ENCODE results near the gene TEX11.

Gene TEX11

DNA sequence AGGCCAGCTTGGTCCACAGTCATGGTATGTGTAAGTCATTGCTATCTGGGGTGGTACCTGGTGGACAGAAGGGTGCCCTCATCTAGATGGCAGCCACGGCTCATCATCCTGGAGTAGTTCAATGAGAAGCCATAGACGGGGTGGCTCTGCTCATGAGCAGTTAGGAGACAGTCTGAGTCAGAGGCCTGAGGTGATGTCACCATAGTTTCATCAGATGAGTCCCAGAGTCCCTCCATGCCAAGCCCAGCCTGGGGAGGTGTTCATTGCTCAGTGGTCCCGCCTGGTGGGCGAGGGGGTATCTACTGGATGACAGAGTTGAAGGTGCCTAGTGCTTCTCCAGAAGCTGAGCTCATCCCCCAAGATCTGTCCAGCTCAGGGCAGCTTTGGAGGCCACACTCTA is 414.1 kb downstream of the TEX11 start:
- no peak for DNase-seq (ENCODE audit: low read depth)

DNA sequence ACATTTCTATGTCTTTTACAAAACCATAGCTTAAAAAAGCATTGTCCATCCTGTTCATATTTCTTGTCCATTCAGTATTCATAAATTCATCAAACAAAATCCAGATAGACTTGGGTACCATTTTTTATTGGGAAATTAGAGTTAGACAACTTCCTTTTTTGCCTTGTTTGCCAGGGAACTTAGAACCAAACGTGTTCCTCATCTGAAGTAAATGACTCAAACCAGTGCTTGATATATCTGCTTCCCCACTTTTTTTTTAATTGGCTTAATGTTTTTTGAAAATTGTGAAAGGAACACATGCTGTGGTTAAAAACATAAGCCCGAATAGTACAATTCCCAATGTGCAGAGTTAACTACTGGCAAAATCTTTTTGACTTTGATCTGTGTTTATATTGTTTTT is 419.7 kb downstream of the TEX11 start:
- no peak for DNase-seq (ENCODE audit: low read depth)

DNA sequence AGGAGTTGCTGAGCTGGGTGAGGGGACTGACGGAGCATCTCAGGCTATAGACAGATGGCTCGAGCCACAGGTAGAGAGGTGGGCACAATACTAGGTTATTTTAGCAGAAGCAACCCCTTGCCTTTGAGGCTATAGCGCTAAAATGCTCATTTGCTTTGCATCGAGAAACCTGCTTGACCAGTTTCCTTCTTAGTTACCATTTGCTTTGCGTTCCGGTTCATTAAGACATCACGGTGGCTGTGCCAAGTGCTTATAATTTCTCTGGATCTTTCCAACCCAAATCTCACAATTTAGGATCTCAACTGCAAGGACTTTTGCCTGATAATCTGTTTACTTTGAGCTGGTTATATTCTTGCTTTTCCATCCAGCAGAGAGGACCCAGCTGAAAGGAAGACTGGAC is 423.0 kb downstream of the TEX11 start:
- DNase-seq (ENCODE audit: low read depth) = no peak

DNA sequence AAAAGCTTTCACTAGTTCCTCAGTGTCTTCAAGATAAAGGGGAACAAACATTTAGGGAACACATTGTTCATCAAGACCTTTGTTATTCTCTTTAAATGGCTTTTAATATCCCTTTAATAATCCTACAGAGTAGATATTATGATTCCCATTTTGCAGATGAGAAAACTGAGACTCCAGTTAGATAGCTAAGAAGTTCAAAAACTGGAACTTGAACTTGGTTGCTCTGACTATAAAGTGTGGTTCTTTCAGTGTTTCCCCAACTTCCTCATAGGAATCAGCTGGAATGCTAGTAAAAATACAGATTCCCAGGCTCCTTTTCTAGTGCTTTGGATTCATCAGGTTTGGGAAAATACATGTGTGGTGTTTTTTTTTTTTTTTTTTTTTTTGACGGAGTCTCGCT is 426.2 kb downstream of the TEX11 start:
- DNase-seq (ENCODE audit: low read depth) = no peak

DNA sequence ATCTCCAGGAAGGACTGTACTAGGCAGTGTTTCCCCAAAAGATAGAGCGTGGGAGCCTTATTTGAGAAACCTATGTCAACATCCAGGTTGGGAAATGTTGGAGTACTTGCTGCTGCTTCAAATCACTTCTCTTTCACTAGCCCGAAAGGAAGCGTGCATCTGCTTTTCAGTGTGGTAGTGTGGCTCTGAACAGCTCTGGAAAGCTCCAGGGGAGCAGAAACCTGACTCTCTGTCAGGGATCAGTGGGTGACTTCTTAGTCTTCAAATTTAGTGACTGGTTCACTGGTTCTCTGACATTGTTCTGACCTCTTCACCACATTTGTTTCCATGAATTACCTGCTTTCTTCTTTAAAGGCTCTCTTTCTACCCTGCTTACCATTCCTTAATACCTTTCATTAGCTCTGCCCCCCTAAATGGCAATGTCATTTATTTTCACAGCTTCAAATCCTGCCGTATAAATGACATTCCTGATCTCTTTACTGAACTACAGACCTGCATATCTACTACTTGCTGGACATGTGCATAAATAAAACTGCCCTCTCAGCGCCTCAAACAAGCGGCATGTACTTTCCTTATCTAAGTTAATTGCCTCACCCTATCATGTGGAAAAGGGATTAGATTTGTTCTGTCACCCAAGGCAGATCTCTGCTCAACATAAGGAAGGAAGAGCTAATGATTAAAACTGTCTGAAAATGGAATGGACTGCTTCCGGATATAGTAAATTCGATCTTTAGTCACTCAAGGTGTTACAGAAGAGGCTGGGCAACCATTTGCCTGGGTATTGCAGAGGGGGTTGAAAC is 426.8 kb downstream of the TEX11 start:
- no peak for DNase-seq (ENCODE audit: low read depth)

DNA sequence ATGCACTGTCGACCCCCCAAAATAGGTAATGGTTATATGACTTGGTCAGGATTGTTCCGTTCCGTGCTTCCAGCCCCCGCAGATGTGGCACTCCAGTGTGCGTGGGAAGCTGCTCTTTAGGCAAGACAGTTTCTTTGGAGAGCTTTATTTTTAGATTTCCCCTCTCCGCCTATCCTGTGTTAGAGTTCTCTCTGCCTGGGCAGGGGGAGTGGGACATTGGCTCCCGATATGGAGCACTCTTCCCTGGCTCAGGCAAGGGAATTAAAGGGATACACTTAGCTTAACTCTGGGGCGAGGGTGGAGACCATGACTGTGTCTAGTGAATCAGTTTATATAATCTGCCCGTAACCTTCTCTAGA is 427.9 kb downstream of the TEX11 start:
- DNase-seq (ENCODE audit: low read depth) = no peak

DNA sequence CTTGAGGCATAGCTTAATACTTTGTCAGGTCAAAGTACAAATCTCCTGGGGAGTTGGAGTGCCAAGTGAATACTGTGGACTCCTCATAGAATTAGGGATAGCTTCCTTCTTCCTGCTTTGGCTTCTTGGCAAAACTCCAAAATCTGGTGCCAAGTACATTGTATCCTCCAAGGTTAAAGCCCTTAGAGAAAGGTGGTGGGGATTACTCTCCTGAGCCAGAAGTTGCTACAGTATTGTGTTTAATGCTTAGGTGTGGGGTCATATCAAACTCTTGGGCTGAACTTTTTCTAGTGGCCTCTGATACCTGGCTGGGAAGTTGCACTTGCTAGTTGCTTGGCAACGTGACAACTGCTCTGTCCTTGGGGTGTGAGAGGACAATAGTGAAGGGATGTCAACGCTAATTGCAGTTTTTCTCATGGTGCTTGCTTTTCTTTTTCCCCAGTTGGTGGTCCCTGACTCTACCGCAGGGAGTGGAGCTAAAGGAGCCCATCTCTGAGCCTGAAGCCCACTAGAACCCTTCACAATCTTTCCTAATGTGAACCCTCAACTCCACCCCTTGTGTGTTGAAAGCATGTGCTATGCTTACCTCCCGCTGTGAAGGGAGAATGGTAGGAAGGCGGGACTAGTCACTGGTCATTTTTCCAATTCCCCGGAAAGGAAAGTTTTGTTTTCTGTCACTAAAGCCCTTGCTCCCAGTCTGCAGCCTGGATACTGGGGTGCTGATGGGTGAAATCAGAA is 428.4 kb downstream of the TEX11 start:
- no peak for DNase-seq (ENCODE audit: low read depth)

DNA sequence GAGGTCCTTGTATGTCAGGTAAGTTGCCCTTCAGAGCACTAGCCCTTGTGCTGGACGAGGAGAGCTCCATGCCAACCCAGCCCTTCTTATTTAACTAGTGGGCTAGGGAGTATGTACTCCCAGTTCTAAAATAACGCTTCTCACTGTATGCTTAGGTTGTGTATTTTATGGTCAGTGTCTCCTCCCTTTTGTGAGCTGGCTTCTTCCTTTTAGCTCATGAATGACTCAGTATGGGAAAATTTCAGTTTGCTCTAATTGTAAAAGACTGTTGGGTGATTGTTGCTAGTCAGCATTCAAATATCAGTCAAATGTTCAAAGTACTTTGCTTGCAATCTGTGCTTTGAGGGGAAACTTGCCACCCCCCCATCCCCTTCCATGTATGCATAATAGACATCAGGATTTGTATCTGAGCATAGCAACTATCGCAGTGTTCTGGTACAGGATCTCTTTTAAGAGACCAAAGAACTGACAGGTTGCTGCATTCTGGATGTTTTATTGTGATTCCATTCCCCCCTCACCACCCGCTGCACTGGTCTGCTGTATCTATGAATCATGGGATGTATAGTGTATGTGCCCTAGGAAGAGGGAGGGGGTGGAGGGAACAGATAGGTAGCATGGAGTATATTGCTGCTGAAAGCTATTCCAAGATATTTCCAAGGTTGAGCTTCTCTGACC is 429.1 kb downstream of the TEX11 start:
- DNase-seq (ENCODE audit: low read depth) = peak; percentile 42
